ENCODE results near the gene CLEC2D.

DNA sequence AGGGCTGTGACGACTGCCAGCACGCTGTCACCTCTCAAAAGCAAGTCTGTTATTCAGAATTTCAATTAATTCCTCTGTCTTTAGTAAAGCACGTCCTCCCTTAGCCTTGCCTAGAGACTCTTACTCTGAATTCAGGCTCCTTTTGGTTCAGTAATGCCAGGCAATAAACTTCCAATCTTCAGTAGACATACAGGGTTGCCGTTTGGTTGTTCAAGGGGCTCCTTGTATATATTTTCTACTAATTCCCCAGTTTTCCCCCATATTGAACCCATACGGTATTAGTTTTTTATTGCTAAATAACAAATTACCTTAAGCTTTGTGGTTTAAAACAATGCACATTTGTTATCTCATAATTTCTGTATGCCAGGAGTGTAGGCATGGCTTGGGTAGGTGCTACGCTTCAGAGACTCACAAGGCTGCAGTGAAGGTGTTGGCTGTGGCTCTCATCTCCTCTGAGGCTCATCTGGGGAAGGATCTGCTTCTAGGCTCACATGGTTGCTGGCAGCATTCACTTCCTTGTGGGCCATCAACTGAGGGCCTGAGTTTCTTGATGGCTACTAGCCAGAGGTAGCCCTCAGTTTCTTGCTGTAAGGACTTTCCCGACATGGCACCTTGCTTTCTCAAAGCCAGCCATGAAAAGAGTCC lies 70.7 kb downstream of the CLEC2D start:
- TF ChIP-seq, protein P1, sequence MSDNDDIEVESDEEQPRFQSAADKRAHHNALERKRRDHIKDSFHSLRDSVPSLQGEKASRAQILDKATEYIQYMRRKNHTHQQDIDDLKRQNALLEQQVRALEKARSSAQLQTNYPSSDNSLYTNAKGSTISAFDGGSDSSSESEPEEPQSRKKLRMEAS (IDR thresholded peaks at IDR 0.05; ENCODE audit: low read depth, low read length): no peak
- no peak for TF ChIP-seq POLR2A (IDR thresholded peaks at IDR 0.05; ENCODE audit: extremely low read depth, insufficient read length)
- TF ChIP-seq, protein P2, sequence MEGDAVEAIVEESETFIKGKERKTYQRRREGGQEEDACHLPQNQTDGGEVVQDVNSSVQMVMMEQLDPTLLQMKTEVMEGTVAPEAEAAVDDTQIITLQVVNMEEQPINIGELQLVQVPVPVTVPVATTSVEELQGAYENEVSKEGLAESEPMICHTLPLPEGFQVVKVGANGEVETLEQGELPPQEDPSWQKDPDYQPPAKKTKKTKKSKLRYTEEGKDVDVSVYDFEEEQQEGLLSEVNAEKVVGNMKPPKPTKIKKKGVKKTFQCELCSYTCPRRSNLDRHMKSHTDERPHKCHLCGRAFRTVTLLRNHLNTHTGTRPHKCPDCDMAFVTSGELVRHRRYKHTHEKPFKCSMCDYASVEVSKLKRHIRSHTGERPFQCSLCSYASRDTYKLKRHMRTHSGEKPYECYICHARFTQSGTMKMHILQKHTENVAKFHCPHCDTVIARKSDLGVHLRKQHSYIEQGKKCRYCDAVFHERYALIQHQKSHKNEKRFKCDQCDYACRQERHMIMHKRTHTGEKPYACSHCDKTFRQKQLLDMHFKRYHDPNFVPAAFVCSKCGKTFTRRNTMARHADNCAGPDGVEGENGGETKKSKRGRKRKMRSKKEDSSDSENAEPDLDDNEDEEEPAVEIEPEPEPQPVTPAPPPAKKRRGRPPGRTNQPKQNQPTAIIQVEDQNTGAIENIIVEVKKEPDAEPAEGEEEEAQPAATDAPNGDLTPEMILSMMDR (IDR thresholded peaks at IDR 0.05; ENCODE audit: low read depth, low read length): no peak

Data from NB4 (cell line).